IPS-18a (cell line): ENCODE measurements around the gene UROC1.

ENCODE experiments used
- H3K27ac ChIP-seq: one replicate; pipeline ENCODE4 v1.5.1; 2013; ENCODE audit warnings: low read length
- H3K27me3 ChIP-seq: one replicate; pipeline ENCODE4 v1.6.1; 2013; ENCODE audit warnings: mild to moderate bottlenecking, low read length; ENCODE audit not compliant: control insufficient read depth, insufficient read depth
- H3K36me3 ChIP-seq: one replicate; pipeline ENCODE4 v1.6.1; 2013; ENCODE audit warnings: low read depth, low read length; ENCODE audit not compliant: control insufficient read depth
- H3K4me1 ChIP-seq: one replicate; pipeline ENCODE4 v1.6.1; 2013; ENCODE audit warnings: low read depth, low read length; ENCODE audit not compliant: control insufficient read depth
- H3K4me3 ChIP-seq: one replicate; pipeline ENCODE4 v1.5.1; 2013; ENCODE audit warnings: low read length
- H3K9ac ChIP-seq: one replicate; pipeline ENCODE4 v1.6.1; 2013; ENCODE audit warnings: mild to moderate bottlenecking, low read length, moderate library complexity
- H3K9me3 ChIP-seq: one replicate; pipeline ENCODE4 v1.6.1; 2013; ENCODE audit warnings: low read depth, low read length; ENCODE audit not compliant: control insufficient read depth

Gene UROC1

DNA sequence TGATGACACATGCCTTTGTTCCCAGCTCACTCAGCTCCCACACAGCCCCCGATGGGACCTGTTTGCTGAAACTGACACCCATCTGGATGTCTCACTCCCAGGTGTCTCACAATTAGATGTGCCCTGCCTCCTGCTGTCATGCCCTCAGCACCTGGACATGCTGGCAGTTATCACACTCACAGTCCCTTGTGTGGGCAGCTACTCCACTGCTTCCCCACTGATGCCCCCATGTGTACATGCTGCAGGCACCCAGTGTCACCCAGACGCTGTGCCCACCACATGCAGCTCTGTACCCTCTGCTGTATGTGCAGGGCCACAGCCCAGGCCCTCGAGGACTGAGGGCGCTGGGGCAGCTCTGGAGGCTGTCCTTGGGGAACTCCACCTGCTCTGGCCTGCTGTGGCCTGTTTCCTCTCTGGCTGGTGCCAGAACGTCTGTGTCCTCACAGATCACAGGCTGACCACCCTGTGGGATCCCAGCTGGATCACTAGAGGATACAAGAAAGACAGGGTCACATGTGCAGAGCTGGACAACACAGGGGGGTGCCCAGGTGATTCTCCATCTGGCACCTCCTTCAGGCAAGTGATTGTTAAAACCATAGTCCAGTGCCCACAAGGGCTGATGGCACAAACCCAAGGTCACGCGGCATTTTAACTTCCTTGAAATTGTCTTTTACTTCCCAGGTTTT is 27.2 kb upstream of the UROC1 start:
- H3K4me1 ChIP-seq: peaks cover 20% of the 10 kb centered on the region
- H3K9me3 ChIP-seq: no peaks in the 10 kb centered on the region
- H3K27me3 ChIP-seq: no peaks in the 10 kb centered on the region
- H3K36me3 ChIP-seq: no peaks in the 10 kb centered on the region
- no peak overlapping the region for H3K4me3 ChIP-seq
- no peak overlapping the region for H3K27ac ChIP-seq
- no peak overlapping the region for H3K9ac ChIP-seq

GRCh38 chr3:126543457-126544061 is 26.0 kb upstream of the UROC1 start:
- Histone ChIP-seq H3K4me1 (peaks cover 8% of the 10 kb centered on the region), H3K27ac (no peak overlapping the region), H3K9ac (no peak overlapping the region), H3K9me3 (no peaks in the 10 kb centered on the region), H3K36me3 (no peaks in the 10 kb centered on the region), H3K4me3 (no peak overlapping the region), H3K27me3 (no peaks in the 10 kb centered on the region)

GRCh38 chr3:126542340-126543241 is 25.0 kb upstream of the UROC1 start:
- H3K27me3 ChIP-seq: no peaks in the 10 kb centered on the region
- no peak overlapping the region for H3K9ac ChIP-seq
- no peak overlapping the region for H3K4me3 ChIP-seq
- H3K36me3 ChIP-seq: no peaks in the 10 kb centered on the region
- H3K4me1 ChIP-seq: peaks cover 2% of the 10 kb centered on the region
- H3K9me3 ChIP-seq: no peaks in the 10 kb centered on the region
- H3K27ac ChIP-seq: no peak overlapping the region

DNA sequence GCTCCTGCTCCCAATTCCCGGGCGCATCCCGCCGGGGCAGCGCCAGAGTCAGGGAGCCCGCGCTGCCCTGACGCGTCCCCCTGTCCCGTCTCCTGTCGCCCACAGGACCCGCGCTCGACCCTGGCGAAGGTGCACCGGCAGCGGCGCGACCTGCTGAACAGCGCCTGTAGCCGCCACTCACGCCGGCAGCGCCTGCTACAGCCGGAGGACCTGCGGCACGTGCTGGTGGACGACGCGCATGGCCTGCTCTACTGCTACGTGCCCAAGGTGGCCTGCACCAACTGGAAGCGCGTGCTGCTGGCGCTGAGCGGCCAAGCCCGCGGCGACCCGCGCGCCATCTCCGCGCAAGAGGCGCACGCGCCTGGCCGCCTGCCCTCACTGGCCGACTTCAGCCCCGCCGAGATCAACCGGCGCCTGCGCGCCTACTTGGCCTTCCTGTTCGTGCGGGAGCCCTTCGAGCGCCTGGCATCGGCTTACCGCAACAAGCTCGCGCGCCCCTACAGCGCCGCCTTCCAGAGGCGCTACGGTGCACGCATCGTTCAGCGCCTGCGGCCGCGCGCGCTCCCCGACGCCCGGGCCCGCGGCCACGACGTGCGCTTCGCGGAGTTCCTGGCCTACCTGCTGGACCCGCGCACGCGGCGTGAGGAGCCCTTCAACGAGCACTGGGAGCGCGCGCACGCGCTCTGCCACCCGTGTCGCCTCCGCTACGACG is 24.2 kb upstream of the UROC1 start:
- H3K36me3 ChIP-seq: no peaks in the 10 kb centered on the region
- H3K4me3 ChIP-seq: no peak overlapping the region
- no peaks in the 10 kb centered on the region for H3K4me1 ChIP-seq
- H3K27ac ChIP-seq: no peak overlapping the region
- no peaks in the 10 kb centered on the region for H3K27me3 ChIP-seq
- no peaks in the 10 kb centered on the region for H3K9me3 ChIP-seq
- no peak overlapping the region for H3K9ac ChIP-seq

- Histone ChIP-seq H3K27ac (no peak overlapping the region), H3K27me3 (no peaks in the 10 kb centered on the region), H3K9me3 (no peaks in the 10 kb centered on the region), H3K4me3 (no peak overlapping the region), H3K36me3 (no peaks in the 10 kb centered on the region), H3K4me1 (no peaks in the 10 kb centered on the region), H3K9ac (no peak overlapping the region)
Measured at GRCh38 chr3:126540951-126541627, 23.5 kb upstream of the UROC1 start.

DNA sequence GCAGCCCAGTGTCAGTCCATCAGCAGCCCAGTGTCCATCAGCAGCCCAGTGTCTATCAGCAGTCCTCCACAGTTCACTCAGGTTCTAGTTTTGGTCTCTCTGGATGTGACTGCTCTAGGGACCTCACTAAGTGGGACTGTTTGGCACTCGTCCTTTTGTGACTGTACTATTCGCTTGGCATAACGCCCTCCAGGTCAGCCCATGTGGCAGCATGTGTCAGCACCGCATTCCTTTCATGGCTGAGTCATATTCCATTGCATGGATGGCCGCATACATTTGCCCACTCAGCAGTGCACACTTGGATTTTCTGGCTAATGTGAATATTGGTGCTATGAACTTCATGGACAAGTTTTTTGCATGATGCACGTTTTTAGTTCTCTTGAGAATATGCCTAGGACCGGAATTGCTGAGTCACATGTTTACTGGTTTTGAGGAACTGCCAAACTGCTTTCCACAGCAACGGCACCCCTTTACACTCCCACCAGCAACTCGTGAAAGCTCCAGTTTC is 22.8 kb upstream of the UROC1 start:
- Histone ChIP-seq H3K4me3 (no peak overlapping the region), H3K9ac (no peak overlapping the region), H3K4me1 (no peaks in the 10 kb centered on the region), H3K27ac (no peak overlapping the region), H3K9me3 (no peaks in the 10 kb centered on the region), H3K27me3 (no peaks in the 10 kb centered on the region), H3K36me3 (no peaks in the 10 kb centered on the region)

DNA sequence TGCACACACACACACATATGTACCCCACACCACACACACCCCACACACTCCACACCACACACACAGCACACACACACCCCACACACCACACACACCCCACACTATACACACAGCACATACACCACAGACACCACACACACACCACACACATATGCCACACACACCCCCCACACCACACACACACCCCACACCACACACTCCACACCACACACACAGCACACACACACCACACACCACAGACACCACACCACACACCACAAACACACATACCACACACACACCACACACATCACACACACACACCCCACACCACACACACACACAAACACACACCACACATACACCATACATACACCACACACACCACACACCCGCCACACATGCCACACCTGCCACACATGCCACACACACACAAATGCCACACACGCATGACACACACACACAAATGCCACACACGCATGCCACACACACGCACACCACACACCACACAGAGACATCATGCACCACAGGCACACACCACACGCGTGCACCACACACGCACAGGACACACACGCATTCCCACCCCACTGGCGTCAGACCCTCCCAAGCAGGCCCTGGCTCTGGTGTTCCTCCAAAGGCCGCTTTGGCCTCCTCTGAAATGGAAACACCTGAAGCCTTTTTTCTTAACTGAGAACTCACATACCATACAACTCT is 22.1 kb upstream of the UROC1 start:
- H3K9ac ChIP-seq: no peak overlapping the region
- no peaks in the 10 kb centered on the region for H3K36me3 ChIP-seq
- no peaks in the 10 kb centered on the region for H3K4me1 ChIP-seq
- no peak overlapping the region for H3K27ac ChIP-seq
- H3K4me3 ChIP-seq: no peak overlapping the region
- no peaks in the 10 kb centered on the region for H3K27me3 ChIP-seq
- H3K9me3 ChIP-seq: no peaks in the 10 kb centered on the region

DNA sequence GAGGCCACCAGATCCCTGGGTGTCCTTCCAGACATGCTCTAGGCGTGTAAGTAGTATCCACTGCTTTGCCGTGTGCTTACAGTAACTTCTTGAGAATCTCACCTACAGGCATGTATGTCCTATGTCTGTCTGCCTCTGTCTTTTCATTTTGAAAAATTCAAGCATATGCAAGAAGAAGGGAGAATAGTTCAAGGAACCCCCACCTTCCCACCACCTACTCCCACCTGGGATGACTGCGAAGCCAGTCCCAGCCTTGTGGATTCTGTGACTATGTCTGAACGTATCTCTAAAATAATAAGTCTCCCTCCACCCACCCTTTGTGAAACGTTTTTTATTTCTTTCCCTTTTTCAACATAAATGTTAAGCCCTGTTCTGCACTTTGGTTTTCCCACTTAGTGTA is 21.4 kb upstream of the UROC1 start:
- no peaks in the 10 kb centered on the region for H3K4me1 ChIP-seq
- H3K9ac ChIP-seq: no peak overlapping the region
- no peak overlapping the region for H3K4me3 ChIP-seq
- no peaks in the 10 kb centered on the region for H3K9me3 ChIP-seq
- no peaks in the 10 kb centered on the region for H3K36me3 ChIP-seq
- no peaks in the 10 kb centered on the region for H3K27me3 ChIP-seq
- H3K27ac ChIP-seq: no peak overlapping the region

DNA sequence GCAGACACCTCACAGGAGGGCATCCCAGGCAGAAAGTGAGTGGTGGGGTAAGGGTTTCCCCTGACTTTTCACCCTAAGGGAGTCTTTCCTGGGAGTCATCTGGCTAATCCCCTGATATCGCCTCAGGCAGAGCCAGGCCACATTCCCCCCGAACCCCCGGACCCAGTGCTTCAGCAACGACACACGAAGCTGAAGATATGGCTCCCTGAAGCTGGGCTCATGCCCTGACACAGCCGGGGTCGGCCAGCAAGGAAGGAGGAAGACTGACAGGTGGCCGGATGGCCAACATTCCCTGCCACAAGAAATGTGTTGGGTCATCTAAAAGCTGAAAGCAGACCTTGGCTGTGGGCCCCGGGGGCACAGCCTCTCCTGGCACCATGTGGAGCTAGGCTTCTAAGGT is 20.7 kb upstream of the UROC1 start:
- Histone ChIP-seq H3K4me1 (no peaks in the 10 kb centered on the region), H3K4me3 (no peak overlapping the region), H3K36me3 (no peaks in the 10 kb centered on the region), H3K27me3 (no peaks in the 10 kb centered on the region), H3K9ac (no peak overlapping the region), H3K9me3 (no peaks in the 10 kb centered on the region), H3K27ac (no peak overlapping the region)

DNA sequence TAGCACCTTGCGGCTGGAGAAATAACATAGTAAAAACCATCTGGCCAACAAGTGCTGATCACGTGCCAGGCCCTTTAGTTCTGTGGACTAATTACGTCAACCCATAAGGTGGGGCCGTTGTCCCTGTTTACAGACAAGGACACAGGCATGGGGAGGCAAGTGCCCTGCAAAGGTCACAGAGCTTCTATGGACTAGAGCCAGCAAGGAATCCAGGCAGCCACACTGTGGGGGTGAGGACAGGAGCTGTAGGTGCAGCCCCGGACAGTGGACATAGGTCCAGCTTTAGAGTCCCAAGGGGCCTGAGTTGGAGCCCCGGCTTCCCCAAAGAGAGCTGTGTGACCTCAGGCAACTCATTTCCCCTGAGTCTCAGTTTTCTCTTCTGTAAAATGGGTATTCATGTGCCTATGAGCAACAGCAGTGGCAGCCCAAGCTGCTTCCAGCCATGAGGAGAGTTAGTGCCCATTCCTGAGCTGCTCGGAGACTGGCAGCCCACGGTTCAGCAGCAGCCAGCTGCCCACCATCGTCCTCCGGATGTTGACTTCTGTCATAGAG is 20.2 kb upstream of the UROC1 start:
- no peaks in the 10 kb centered on the region for H3K4me1 ChIP-seq
- no peak overlapping the region for H3K9ac ChIP-seq
- no peaks in the 10 kb centered on the region for H3K9me3 ChIP-seq
- H3K4me3 ChIP-seq: no peak overlapping the region
- no peak overlapping the region for H3K27ac ChIP-seq
- H3K27me3 ChIP-seq: no peaks in the 10 kb centered on the region
- no peaks in the 10 kb centered on the region for H3K36me3 ChIP-seq
